ENCODE data around the gene ARRDC3.
"Not testable (repeated sequence)": the region's sequence is repeated elsewhere in the genome, so short reads cannot be mapped to it uniquely, and the experiment has no call there.

ARRDC3 gene

DNA sequence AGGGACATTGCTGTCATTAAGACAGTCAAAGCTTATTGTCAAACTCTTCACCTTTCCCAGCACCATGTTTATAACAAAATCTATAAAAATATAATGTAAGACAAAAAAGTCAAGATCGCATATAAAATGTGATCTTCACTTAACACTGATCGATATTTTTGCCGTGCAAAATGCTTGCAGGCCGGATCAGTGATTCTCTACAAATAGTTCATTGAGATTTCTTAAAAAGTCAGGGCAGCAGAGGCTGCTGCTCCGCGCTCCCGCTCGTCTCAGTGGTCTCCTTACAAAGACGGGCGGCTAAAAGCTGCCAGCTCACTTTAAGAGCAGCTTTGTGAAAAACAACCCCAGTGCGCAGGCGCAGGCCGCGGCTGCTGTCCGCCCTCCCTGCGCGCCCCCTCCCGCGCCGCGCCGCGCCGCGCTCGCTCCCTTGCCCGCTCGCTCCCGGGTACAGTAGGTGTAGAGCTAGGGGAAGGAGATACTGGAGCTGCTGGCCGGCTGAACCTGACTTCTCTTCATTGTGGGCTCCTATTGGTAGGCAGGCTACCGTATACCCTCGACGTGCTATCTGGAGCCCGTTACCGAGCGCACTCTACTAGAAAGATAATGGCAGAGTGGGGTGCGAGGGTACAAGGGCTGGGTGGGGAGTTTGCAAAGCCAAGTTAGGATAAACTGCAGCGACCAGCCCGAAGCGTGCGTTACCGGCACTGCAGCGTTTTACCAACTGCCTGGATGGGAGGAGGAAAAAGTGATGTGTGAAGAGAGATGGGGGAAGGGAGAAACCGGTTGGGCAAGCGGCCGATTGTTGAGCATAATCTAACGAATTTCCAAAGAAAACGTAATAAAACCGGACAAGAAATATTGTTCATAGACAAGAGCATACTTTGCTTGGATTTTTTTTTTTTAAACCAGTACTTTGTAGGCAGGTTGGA is at the start of gene ARRDC3:
Gene ARRDC3, minus strand, starts transcription at position 291 of the 929 bp plus-strand sequence. Its CDS starts 225 bp downstream, at position 66.
- DNase-seq = peak; percentile 93 to 97

- DNase-seq = no peak
Observed at GRCh38 chr5:91430949-91431348, 47.8 kb upstream of the ARRDC3 start.

GRCh38 chr5:91424638-91425436 is 41.7 kb upstream of the ARRDC3 start:
- DNase-seq = no peak

DNA sequence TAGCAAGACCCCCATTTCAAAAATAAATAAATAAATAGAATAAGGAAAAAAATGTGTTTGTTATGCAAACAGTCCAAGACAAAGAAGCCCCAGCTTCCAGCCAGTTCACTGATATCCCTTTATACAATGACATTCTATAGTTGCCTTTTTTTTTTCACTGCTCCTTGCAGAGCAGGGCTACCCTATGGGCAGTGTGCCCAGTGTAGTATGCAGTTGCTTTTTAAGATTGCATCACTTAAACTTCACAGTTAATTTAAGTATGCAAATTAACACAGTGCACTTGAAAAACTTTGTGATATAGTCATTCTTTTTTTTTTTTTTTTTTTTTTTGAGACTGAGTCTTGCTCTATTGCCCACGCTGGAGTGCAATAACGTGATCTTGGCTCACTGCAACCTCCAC is 40.8 kb upstream of the ARRDC3 start:
- no peak for DNase-seq

DNA sequence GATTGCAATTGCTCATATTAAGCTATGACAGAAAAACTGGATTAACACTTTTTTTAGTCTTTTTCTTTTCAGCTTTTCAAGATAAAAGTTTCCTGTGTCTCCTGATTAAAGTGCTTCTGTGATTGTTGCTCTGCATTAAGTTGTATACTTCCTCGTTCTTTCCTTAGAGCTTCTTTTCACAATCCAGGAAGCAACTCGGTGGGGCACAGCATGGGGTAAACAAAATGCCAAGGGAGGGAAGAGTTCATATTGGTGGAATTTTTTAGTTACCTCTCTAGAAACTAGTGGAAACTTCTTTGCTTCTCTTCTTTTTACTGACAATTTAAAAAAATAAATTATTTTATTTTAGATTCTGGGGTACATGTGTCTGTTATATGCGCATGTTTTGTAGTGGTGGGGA is 37.8 kb upstream of the ARRDC3 start:
- no peak for DNase-seq

GRCh38 chr5:91419571-91420537 is 36.7 kb upstream of the ARRDC3 start:
- DNase-seq = peak; percentile 25

- DNase-seq = no peak
Observed at GRCh38 chr5:91419136-91419535, 36.0 kb upstream of the ARRDC3 start.

DNA sequence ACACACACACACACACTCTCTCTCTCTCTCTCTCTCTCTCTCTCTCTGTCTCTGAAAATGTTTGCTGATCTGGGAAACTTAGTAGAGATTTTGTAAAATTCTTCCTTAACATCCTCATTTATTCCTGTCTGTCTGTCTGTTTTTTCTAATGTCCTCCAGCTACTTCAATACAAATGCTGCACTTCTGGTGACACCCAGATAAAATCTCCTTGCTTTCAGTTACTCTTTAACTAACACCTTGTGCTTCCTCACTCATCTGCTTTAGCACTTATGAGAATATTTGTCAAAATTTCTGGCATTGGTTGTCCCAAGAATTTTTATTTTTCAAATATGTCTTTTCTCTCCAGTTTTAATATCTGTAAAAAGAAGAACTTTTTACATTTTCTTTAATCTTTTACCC is 35.0 kb upstream of the ARRDC3 start:
- no peak for DNase-seq

DNA sequence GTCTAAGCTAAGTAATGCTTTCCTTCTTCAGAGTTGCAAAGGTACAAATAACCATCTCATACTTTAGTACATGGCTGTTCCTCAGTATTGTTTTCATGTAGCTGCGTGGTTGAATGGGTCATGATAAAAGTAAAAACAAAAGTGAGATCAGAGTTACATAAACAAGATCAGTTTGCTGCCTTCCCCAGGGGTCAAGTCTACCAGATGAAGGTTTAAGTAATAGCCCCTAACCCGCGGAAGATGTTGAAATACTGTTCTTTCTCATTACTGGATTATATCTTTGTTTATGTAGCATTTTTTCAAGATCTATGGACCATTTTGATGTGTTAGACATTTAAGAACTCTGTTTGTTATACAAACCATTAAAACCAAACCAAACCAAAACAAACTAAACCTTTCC is 34.1 kb upstream of the ARRDC3 start:
- DNase-seq = no peak

DNA sequence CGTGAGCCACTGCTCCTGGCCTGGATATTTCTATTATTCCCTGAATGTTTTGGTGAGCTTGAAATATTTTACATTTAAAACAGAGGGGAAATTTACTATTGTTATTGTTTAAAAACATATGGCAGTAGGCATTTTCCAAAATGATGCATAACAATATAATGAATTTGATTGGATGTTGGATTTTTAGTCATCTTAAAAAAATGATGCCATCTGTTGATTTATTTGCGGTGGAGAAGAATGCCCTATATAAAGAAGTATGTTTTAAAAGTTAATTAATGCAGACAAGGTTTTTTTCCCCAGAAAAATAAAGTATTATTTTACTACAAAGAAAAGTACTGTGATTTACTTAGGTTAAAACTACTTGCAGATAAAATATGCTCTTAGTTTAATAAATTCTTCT is 33.4 kb upstream of the ARRDC3 start:
- DNase-seq = no peak

- DNase-seq = no peak
Observed at GRCh38 chr5:91409304-91409703, 26.2 kb upstream of the ARRDC3 start.

- no peak for DNase-seq
Observed at GRCh38 chr5:91408710-91409109, 25.6 kb upstream of the ARRDC3 start.

- DNase-seq = no peak
Observed at GRCh38 chr5:91407204-91407603, 24.1 kb upstream of the ARRDC3 start.

DNA sequence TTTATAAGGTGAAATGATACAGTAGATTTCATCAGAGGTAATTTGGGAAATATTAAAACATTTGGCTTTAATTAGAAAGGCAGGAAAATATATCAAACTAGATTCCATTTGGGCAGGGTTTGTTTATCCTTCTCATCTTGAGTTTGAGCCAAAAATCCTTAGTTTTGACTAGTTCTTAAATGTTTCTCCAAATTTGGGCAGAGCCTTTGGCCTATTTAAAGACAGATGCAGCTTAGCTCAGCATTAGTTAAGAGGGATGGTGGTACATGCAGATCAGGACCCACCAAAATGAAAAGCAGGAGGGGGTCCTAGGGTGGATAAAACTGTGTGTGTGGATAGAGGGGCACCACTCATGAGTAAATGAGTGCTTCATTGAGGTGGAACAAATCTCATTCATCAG is 20.3 kb upstream of the ARRDC3 start:
- DNase-seq = no peak

DNA sequence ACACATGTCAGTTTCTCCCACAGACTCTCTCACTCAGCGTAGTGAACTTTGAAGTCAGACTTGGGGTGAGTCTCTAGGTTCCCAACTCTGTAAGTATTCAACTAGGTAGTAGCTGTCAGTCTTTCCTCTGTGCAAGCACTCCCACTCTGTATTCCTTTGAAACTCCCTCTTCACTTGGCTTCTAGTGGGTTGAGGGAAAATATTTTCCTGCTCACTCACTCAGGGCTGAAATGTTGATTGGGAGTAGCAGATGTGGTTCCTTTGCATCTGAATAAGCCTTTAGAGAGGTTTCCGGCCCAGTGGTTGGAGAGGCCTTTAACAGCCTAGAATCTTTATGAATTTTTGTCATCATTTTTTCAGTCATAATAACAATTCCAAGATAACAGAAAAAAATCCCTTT is 18.1 kb upstream of the ARRDC3 start:
- DNase-seq = no peak

DNA sequence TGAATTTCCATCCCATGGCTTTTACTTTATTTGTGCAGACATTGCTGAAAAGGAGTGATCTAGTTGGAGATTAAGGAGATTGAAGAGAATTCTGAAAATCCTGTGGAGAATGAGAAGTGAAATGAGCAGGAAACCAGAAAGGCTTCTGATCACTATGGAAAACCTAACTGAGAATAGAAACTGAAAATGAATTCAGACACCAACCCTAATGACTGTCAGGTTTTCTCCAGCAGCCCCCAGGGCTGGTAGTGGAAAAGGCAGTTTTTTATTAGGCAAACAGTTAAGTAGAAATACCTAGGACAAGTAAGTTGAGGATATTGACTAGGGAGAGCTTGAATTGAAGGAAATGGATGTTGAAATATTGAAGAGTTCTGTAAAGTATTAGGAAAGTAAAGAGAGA is 14.7 kb upstream of the ARRDC3 start:
- DNase-seq = no peak

- no peak for DNase-seq
Observed at GRCh38 chr5:91390268-91390667, 7.2 kb upstream of the ARRDC3 start.

DNA sequence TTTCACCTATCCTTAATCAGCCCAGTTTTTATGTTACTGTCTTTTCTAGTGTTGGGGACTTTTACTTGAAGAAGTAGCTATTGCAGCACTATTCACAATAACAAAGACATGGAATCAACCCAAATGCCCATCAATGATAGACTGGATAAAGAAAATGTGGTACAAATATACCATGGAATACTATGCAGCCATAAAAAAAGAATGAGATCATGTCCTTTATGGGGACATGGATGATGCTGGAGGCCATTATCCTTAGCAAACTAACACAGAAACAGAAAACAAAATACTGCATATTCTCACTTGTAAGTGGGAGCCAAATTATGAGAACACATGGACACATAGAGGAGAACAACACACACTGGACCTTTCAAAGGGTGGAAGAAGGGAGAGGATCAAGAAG is 6.4 kb upstream of the ARRDC3 start:
- DNase-seq = not testable (repeated sequence)

DNA sequence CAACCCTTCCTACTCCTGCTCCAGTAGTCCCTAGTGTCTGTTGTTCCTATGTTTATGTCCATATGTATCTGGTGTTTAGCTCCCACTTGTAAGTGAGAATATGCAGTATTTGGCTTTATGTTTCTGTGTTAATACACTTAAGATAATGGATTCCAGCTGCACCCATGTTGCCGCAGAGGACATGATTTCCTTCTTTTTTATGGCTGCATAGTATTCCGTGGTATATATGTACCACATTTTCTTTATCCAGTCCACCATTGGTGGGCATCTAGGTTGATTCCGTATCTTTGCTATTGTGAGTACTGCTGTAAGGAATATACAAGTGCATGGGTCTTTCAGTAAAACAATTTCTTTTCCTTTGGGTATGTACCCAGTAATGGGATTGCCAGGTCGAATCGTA is 5.2 kb upstream of the ARRDC3 start:
- DNase-seq = no peak

DNA sequence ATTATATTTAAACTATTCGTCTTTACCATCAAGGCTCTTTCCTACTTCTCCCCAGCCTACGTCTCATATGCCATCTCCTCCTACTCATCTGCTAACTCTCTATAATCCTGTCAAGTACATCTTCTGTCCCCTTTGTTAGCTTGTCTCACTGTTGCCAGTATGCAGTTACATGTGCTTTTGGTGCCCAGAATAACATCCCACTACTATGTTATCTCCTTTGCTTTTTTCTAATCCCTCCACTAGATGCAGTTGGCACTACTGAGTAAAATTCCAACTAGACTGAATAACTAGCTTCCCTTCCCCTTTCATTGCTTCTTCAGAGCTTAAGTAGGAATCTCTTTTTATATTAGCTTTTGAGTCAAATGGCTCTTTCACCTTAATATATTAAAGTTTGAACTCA is 3.0 kb upstream of the ARRDC3 start:
- no peak for DNase-seq

DNA sequence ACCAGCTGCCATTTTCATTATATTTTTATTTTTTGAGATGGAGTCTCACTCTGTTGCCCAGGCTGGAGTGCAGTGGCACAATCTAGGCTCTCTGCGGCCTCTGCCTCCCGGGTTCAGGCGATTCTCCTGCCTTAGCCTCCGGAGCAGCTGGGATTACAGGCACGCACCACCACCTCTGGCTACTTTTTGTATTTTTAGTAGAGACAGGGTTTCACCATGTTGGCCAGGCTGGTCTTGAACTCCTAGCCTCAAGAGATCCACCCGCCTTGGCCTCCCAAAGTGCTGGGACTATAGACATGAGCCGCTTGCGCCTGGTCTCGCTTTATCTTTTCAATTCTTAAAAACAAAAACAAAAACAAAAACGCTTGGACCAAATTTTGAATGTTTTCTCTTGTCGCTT is 2.5 kb upstream of the ARRDC3 start:
- not testable (repeated sequence) for DNase-seq

GRCh38 chr5:91384671-91385430 is 1.7 kb upstream of the ARRDC3 start:
- peak in 1 of 2 donors; percentile 95 for DNase-seq

Measured in hippocampal formation (tissue), 2 donors.